Endothelial cell of umbilical vein (primary cell): ENCODE measurements around the gene GAL3ST1.

Experiments used
- CTCF ChIP-seq, 2 donors: IDR thresholded peaks; 1 replicate in 1 of 2; 2 replicates in 1 of 2; pipeline ENCODE4 v1.5.1; 2011; ENCODE audit warnings: low read length in 2 of 2, mild to moderate bottlenecking in 2 of 2, moderate library complexity in 2 of 2, control low read depth in 1 of 2, inconsistent platforms in 1 of 2, low read depth in 1 of 2; ENCODE audit not compliant: insufficient read depth in 1 of 2; ENCODE audit errors: extremely low read depth in 1 of 2
- EZH2 ChIP-seq: IDR thresholded peaks from 2 replicates; pipeline ENCODE4 v1.6.1; 2012; ENCODE audit warnings: borderline replicate concordance, low read depth, mild to moderate bottlenecking, moderate library complexity, low read length, inconsistent platforms; ENCODE audit not compliant: severe bottlenecking
- GATA2 ChIP-seq: IDR thresholded peaks from 2 replicates; pipeline ENCODE4 v1.7.0; 2011; ENCODE audit warnings: low read depth, mild to moderate bottlenecking, moderate library complexity, mixed read lengths, low read length; ENCODE audit not compliant: insufficient read length, insufficient read depth

DNA sequence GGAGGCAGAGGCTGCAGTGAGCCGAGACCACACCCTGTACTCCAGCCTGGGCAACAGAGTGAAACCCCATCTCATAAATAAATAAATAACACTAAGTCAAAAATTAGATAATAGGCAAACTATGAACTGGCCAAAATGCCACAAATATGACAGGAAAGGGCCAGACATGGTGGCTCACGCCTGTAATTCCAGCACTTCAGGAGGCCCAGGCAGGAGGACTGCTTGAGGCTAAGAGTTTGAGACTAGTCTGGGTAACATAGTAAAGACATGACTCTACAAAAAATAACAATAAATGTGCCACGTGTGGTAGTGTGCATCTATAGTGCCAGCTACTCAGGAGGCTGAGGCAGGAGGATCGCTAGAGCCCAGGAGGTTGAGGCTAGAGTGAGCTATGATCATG is 47.8 kb downstream of the GAL3ST1 start:
- TF ChIP-seq CTCF (IDR thresholded peaks at IDR 0.05; ENCODE audit: extremely low read depth in 1 of 2, insufficient read depth in 1 of 2, low read depth in 1 of 2, low read length in 2 of 2): no peak
- TF ChIP-seq EZH2: no peak
- no peak for TF ChIP-seq GATA2
